ENCODE data around the gene UGT3A1.
"Not testable (repeated sequence)": the region's sequence is repeated elsewhere in the genome, so short reads cannot be mapped to it uniquely, and the experiment has no call there.

UGT3A1 gene

DNA sequence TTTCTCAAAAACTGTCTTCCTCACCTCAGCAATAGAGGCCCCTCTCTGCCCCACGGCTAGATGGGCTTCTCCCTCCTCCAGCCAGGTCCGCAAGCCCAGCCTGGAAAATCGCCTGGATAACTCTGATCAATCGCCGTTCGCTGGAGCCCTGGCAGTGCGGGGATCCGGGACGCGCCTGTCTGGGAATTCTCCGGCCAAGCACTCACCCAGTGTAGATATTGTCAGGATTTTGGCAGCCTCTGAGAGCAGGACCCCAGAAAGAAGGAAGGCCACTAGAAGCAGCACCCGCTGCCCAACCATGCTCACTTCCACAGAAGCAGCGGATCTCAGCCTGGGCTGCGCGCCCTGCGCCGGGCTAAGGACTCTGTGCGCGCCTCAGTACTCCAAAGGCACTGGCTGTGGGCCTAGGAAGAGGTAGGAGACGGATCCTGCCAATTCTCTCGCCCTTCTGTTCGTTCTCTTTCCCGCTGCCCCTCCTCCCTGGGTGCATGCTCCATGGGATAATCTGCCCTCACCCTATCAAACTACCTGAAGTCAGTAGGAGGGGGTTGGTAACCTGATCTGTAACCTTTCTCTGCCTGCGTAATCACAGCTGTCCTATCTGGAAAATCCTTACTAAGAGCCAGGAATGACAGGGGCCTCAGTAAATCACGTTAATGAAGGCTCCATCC, at the start of gene UGT3A1:
UGT3A1 (minus strand) TSS at position 450 of the 671 bp plus-strand sequence; CDS start at position 300, 150 bp downstream.
- DNase-seq (ENCODE audit: low read depth) = no peak

- no peak for DNase-seq (ENCODE audit: low read depth)
Measured at GRCh38 chr5:36035696-36036095, 44.5 kb upstream of the UGT3A1 start.

DNA sequence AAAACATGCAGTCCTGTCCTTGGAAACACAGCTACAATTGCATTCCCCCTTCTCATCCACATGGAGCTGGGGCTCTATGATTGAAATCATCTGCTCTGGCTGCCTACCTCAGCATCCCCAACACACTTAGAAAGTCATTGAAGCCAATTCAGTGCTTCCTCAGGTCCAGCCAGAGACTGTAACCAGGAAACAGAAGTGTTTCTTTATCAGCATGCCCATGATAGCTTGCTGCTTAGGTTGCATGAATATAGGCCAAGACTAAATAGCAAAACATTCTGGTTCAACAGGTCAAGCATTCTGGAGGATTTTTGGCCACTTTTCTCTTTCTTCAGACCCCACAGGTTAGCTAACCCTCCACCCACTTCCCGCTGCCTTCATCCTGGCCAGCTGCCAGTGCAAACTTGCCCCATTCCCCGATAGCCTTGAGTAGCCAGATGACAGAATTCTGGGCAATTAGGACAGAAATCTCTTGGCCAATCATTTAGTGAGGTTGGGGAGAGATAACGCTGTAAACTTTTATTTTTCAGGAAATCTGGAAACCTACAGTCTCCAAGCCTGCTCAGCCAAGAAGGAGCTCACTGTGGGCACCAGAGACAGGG, 43.4 kb upstream of the UGT3A1 start:
- not testable (repeated sequence) for DNase-seq (ENCODE audit: low read depth)

GRCh38 chr5:36033486-36033885, 42.3 kb upstream of the UGT3A1 start:
- no peak for DNase-seq (ENCODE audit: low read depth)

DNA sequence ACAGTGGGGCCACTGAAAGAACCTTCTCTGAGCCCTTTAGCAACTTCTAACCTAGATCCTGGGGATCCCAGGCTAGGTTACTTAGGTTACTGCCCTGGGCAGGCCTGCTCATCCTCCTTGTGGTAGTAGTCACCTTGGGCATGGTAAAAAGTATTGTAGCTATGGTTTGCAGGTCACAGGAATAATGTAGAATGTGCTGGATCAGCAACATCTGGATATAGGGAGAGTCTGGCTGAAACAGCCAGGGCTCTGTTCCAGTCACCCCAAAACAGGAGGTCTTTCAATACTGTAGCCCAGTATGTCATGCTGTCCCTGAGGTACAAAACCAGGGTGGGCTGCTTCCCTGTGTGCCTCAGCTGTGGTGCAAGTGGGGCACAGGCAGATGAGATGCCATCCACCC, 41.9 kb upstream of the UGT3A1 start:
- no peak for DNase-seq (ENCODE audit: low read depth)

GRCh38 chr5:36031223-36031622, 40.0 kb upstream of the UGT3A1 start:
- no peak for DNase-seq (ENCODE audit: low read depth)

- no peak for DNase-seq (ENCODE audit: low read depth)
Measured at GRCh38 chr5:36029914-36030313, 38.7 kb upstream of the UGT3A1 start.

- no peak for DNase-seq (ENCODE audit: low read depth)
Measured at GRCh38 chr5:36028816-36029465, 37.8 kb upstream of the UGT3A1 start.

- no peak for DNase-seq (ENCODE audit: low read depth)
Measured at GRCh38 chr5:36027711-36028110, 36.5 kb upstream of the UGT3A1 start.

- no peak for DNase-seq (ENCODE audit: low read depth)
Measured at GRCh38 chr5:36026706-36027465, 35.7 kb upstream of the UGT3A1 start.

DNA sequence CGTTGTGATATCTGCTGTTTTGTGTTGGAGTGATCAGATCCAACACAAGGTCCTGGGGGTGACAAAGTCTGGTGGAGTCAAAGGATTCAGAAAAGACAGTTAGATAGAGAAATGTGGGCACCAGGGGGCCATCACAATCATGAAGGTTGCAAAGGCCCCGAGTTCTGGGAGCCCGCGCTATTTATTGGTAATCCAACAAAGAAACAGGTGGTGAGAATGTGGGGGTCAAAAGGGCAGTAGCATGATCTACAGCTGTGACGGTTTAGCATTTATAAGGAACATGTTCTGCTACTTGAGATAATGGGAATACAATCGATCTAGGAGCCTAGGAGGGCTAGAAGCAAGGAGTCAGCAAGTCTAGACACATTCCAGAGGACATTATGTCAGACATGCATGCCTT, 31.1 kb upstream of the UGT3A1 start:
- DNase-seq (ENCODE audit: low read depth) = not testable (repeated sequence)

- DNase-seq (ENCODE audit: low read depth) = not testable (repeated sequence)
Measured at GRCh38 chr5:36019584-36019983, 28.4 kb upstream of the UGT3A1 start.

GRCh38 chr5:36017622-36018021, 26.4 kb upstream of the UGT3A1 start:
- DNase-seq (ENCODE audit: low read depth) = no peak

DNA sequence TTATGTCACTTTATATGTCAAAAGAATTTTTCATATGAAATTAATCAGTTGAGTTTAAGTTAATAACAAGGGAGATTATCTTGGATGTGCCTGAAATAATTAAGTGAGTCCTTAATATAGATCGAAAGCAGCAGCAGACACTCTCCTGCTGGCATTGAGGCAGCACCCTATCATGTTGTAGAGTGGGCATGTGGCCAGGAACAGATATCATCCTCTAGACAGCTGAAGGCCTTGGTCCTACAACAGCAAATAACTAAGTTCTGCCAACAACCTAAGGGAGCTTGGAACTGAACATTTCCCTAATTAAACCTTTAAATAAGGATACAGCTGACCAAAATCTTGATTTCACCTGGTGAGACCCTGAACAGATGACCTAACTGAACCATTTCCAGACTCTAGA, 25.8 kb upstream of the UGT3A1 start:
- DNase-seq (ENCODE audit: low read depth) = no peak

DNA sequence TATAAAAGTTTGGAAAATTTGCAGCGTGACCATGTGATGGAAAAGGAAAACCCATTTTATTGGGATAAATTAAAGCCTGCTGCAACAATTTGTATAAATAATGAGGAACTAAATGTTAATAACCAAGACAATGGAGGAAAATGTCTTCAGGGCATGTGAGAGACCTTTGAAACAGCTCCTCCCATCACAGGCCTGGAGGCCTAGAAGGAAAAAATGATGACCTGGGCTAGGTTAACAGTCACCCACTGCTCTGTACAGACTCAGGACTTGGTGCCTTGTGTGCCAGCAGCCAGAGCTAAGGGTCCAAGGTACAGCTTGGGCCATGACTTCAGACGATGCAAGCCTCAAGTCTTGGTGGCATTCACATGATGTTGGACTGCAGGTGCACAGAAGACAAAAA, 22.0 kb upstream of the UGT3A1 start:
- DNase-seq (ENCODE audit: low read depth) = no peak

DNA sequence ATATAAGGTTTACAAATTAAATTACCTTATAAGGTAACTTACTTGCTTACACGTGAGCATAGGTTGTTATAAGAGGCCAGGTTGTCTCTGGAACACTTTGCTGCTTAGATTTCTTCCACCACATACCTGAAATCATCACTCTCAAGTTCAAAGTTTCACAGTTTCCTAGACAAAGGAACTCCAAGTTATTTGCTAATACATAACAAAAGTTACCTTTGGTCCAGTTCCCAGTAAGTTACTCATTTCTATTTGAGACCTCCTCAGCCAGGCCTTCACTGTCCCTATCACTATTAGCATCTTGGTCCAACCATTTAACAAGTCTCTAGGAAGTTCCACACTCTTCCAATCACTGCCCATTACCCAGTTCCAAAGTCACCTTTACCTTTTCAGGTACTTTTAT, 18.5 kb upstream of the UGT3A1 start:
- no peak for DNase-seq (ENCODE audit: low read depth)

GRCh38 chr5:36007366-36007765, 16.2 kb upstream of the UGT3A1 start:
- DNase-seq (ENCODE audit: low read depth) = no peak

- no peak for DNase-seq (ENCODE audit: low read depth)
Measured at GRCh38 chr5:36006163-36006562, 15.0 kb upstream of the UGT3A1 start.

DNA sequence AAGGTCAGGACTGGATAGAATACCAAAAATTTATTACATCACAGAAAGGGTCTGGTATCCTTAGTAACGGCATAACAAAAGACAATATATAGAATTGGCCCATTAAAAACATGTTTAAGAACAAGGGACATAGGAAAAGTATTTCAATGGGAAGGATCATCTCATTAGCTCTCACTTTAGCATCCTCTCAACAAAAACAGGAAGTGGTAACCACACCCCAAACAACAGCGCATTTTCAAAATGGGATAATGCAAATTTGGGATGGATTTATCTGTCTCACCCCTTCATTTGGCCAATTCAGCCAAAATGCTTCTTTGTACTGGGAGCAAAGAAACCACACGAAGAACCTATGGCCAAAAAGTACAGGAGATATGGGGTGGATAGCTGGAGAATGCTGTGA, 9.8 kb upstream of the UGT3A1 start:
- DNase-seq (ENCODE audit: low read depth) = no peak

DNA sequence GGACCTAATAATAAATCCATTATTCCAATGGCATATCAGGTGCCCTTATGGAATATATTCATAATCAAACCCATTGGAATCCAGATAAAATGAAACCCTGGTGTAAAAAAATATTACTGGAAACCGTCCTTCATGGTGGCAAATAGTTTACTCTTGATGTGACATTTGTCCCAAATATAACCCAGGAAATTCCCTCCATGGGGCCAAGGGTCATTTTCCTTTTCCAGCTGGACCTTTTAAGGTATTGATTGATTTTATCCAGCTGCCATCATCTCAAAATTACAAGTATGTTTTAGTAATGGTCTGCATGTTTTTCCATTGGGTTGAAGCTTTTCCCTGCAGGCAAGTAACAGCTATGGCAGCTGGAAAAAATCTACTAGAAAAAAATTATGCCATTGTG, 8.4 kb upstream of the UGT3A1 start:
- no peak for DNase-seq (ENCODE audit: low read depth)

- no peak for DNase-seq (ENCODE audit: low read depth)
Measured at GRCh38 chr5:35996076-35996475, 4.9 kb upstream of the UGT3A1 start.

DNA sequence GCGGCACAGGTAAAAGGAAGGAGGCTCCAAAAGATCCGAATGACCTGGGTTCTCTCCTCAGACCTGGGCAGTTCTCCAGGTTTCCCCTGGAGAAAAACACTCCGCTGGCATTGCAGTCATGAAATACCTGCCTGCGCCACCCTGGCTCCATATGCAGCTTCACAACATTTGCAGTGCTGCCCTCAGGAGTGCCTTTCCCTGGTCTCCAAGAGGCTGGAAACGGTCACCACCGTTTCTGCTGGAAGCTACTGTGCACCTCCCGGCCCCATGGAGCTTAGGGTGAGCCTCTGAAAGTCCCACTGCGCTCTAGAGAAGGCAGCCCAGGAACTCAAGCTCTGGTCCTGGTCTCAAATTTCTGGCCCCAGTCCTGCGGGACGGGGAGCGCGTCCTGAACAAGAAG, 670 bp downstream of the UGT3A1 start:
- no peak for DNase-seq (ENCODE audit: low read depth)

DNA sequence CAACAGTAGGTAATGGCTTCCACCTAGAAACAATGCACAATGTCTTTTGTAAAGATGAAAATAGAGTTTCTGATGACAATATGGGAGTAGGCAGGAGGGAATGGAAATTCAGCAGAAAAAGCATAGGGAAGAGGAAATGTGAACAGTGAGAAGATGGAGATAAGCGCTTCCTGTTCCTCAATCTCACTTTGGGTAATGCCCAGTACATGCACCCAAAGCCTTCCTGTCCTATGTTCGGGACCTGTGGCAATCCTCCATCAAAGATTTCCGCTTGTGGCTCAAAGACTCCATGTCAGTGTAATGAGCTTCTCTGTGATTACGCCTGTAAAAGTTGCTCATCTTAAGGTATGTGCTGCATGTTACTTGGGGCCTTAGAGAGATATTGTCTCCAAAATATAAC, 2.7 kb downstream of the UGT3A1 start:
- DNase-seq (ENCODE audit: low read depth) = no peak
